NCI-H1694 (cell line): ENCODE data around the gene CACNA2D3.

Experiments
- DNase-seq: peaks from one replicate; lab custom pipeline; 2025; lab: John Stamatoyannopoulos, UW

The CACNA2D3 gene

DNA sequence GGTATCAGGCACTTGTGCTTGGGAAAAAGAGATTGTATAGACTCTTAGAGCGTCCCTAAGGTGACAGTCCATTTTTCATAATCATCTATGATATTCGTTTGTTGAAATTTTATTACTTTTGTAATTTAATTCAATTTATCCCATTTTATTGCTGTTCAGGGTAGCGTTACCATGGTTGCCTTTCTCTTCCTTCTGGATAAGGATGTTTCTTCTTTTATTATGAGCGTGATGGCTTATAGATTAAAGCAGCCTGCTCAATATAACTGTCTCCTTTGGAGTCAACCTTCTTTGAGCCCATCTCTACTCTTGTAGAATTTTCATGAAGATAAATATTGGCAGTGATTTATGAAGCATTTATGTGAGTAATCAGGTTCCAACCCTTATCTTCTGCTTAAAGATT lies 623.5 kb downstream of the CACNA2D3 start:
- DNase-seq: no peak

DNA sequence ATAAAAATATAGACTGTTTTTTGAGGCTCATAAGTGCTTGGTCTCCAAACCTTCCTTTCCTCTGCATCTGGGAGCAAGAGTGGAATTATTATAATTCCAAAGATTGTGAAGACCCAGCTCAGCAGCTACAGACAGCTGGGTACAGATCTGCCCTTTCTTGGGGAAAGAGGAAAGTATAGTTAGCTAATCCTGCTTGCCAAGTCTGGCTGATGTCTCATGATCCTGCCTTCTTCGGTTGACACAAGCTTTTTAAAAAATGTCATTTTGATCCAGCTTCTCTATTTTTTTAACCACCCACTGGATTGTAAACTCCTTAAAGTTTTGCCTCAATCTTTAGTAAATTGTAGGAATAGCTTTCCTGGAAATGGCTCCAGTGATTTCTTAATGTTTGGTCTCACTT lies 624.4 kb downstream of the CACNA2D3 start:
- no peak for DNase-seq

DNA sequence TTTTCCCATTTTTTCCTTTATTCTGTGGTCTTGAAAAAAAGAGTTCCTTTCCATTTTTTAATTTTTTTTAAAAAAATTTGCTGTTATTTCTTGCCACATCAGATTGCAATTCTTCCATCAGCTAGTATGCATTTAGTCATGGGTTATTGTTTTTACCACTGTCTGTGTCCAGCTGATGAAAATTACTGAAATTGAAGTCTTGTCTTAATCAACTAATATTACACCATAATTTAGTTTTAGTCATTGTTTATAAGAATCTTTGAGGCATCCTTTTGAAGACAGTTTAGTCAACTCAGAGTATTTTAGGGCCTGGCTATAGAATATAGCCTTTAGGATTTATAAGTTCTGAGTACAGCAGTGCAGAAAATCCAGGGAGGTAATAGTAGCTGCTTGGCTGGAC lies 633.4 kb downstream of the CACNA2D3 start:
- no peak for DNase-seq

- DNase-seq: no peak
Measured at GRCh38 chr3:54756330-54756731, 634.0 kb downstream of the CACNA2D3 start.

DNA sequence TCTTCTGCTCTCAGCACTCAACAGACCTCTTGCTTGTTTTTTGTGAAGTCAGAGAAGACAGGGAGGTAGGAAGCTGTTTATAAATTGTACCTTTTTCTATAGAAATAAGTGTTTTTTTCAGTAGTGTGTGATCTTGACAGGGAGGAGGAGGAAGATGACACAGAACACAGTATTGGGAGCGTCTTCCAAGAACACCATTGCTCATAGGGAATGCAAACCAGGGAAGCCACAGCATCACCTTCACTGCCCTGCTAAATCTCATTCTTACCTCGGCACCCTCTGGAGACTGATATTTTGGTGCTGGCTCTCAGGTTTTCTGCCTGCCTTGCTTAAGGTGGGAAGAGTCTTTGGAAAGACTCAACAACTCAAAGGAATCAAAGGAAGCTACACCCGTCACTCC lies 636.1 kb downstream of the CACNA2D3 start:
- DNase-seq: no peak

DNA sequence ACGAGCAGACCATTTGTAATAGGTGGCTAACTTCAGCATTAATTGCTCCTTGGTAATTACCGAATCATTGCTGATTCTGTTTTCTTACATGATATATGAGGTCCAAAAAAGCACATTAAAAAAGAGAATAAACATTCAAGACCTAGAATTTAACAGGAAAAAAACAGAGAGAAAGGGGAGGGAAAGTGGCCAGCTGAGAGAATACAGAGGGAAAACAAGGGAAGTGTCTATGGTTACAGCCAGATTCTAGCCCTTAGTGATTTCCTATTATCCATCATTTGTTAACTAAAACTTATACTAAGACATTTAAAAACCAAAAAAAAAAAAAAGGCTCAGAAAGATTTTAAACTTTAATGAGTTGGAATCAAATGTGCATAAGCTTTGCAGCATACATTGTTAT lies 636.8 kb downstream of the CACNA2D3 start:
- DNase-seq: no peak

GRCh38 chr3:54760201-54760600 lies 637.8 kb downstream of the CACNA2D3 start:
- no peak for DNase-seq

GRCh38 chr3:54761637-54762036 lies 639.3 kb downstream of the CACNA2D3 start:
- DNase-seq: no peak

GRCh38 chr3:54764911-54765310 lies 642.6 kb downstream of the CACNA2D3 start:
- DNase-seq: no peak

DNA sequence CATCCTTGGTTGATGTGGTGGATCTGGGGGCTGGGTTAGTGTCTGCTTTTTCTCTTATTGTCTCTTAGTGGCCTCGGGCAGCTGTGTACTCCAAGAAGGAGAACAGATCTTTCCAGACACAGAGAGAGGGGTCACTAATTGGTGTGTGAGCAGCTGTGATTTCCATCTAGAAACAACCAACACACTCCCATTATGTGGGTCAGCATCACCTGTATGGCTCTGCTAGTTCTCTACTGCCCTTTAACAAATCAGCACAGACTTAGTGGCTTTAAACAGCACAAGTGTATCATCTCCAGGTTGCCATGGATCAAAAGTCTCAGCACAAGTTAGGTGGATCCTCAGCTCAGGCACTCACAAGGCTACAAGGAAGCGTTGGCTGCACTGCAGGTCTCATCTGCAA lies 648.7 kb downstream of the CACNA2D3 start:
- no peak for DNase-seq

DNA sequence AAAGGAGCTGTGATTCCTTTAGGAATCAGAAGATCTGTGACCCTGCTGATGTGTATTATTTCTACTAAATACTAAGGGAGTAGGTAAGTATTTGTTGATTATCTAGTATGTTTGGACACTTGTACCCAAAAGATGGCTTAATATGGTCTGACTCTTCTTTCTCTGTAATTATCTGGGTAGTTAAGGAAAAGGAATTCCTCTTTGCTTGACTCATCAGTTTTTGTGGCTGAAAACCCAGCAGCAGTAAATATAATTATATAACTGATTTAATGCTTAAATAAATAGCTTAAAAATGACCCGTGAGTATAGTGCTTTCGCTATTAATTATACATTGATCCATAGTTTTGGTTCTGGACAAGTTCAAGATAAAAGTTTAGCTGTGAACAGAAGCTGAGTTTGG lies 649.7 kb downstream of the CACNA2D3 start:
- no peak for DNase-seq

DNA sequence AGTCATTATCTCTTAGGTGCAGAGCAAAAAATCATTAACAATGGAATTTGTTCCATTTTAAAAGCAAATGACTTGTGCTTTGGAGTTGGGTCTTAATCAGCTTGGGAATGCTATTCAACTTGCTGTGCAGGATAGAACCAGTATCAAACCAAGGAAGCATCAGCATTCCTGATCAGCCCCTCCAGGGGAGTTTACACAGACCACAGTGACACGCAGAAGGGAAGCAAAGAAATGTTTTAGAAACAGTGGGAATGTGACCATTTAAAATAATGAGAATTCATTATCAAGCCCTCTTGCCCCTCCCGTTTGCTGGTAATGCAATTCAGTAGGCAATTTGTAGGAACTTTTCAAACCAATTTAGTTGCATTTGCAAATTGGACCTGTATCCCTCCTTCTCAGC lies 650.4 kb downstream of the CACNA2D3 start:
- no peak for DNase-seq

DNA sequence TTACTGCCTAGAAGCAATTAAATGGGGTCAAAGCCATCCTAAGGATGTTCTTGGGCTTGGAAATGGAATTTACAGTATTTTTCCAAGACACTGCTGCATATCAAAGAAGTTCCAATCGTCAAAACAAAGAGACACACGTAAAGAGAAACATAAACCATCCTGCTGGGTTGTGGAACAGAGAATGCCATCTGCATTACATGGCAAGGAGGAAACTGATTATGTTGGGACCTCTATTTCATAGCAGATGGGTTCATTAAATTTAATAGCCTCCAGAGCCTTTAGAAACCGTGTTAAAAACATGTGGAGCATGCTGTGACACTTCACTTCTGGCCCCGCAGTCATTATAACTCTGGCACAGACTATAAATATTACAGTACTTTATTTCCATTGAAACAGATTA lies 650.9 kb downstream of the CACNA2D3 start:
- DNase-seq: peak; percentile 64

DNA sequence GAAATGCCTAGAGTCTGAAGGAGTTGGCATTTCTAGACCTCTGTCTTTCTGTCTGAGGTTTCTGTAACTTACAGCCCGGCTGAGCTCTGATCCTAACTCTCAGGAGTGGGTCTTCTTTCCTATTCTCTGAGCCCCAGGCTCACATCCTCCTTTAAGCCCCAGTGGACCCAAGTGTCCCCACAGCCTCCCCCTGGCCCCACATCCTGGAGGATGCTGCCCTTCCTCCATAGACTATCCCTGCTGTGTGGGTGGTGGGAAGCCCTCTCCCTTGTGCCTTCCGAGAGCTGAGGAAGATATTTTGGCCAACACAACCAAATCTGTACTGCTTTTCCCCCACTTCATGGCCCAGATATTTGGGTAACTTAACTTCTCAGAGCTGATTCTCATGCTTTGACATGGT lies 654.2 kb downstream of the CACNA2D3 start:
- DNase-seq: no peak

DNA sequence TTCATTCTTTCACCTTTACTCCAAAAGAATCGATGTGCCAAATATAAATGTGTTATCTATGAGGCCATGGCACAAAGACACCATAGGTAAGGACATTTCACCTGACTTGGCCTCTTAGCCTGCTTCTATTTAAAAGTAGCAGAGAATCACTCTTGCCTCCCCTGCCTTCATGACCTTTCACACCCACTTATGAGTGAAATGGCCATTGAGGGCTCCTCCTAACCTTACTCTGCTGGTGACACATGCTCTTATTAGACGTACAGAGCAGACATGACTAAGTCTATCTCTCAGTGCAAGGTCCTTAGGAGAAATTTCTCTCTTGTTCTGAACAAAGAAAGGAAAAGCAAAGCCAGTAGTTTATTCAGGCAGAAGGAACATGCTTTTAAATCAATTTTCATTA lies 654.8 kb downstream of the CACNA2D3 start:
- no peak for DNase-seq

DNA sequence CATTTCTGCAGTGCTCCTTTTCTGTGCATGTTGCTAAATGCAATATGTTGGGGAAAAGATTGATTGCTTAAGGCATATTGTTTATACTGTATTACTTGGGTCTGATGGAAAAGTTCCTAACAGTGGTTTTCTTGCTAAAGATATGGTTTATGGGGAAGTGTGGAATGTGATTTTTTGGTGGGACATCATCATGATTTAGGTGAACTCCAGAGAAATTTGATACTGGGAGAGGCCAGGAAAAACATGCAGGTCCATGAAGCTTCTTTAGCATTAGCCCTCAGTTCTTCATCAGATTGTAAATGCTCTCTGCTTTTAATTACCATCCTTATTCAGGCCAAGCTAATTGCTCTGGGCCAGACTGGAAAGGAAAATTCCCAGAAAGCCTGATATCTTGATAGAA lies 658.0 kb downstream of the CACNA2D3 start:
- no peak for DNase-seq

GRCh38 chr3:54781728-54782127 lies 659.4 kb downstream of the CACNA2D3 start:
- DNase-seq: no peak

- no peak for DNase-seq
Measured at GRCh38 chr3:54783611-54784010, 661.3 kb downstream of the CACNA2D3 start.

DNA sequence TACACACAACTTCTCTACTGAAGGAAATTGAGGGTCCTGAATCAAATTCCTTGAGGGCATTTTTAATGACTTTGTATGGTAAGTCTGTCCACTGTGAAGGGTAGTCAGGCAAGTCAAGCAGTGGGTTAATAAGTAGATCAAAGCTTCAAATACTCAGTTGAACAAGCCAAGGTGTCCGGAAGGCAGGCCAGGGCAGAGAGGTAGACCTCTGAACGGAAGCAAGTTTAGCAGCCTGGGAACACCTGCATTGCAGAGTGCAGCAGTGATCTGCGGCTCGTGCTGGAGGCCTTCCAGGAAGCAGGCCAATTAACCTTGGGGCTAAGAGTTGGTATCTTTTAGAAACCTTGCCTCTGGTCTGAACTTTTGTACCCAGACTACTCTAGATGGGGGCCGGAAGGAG lies 661.7 kb downstream of the CACNA2D3 start:
- no peak for DNase-seq

GRCh38 chr3:54785976-54786375 lies 663.6 kb downstream of the CACNA2D3 start:
- no peak for DNase-seq

- no peak for DNase-seq
Measured at GRCh38 chr3:54790051-54790450, 667.7 kb downstream of the CACNA2D3 start.

GRCh38 chr3:54791501-54792156 lies 669.3 kb downstream of the CACNA2D3 start:
- DNase-seq: no peak

- no peak for DNase-seq
Measured at GRCh38 chr3:54792584-54792983, 670.2 kb downstream of the CACNA2D3 start.

GRCh38 chr3:54793171-54793570 lies 670.8 kb downstream of the CACNA2D3 start:
- DNase-seq: no peak

GRCh38 chr3:54797111-54797510 lies 674.8 kb downstream of the CACNA2D3 start:
- no peak for DNase-seq
